ENCODE data around the gene SDK1.

SDK1 gene

GRCh38 chr7:3463696-3464095 lies 162.6 kb downstream of the SDK1 start:
- DNase-seq (ENCODE audit: low read depth): no peak
- TF ChIP-seq POLR2A (IDR thresholded peaks at IDR 0.05; ENCODE audit: extremely low read depth, insufficient read length) (no peak), MAX (IDR thresholded peaks at IDR 0.05; ENCODE audit: low read depth, low read length) (no peak), MYC (IDR thresholded peaks at IDR 0.05; ENCODE audit: low read depth, low read length) (no peak), CTCF (IDR thresholded peaks at IDR 0.05; ENCODE audit: low read depth, low read length) (no peak)
- no peak overlapping the region for H3K4me3 ChIP-seq (ENCODE audit: low read depth, low read length)

- no peak overlapping the region for H3K4me3 ChIP-seq (ENCODE audit: low read depth, low read length)
- no peak for TF ChIP-seq MAX (IDR thresholded peaks at IDR 0.05; ENCODE audit: low read depth, low read length)
- TF ChIP-seq CTCF (IDR thresholded peaks at IDR 0.05; ENCODE audit: low read depth, low read length): no peak
- no peak for TF ChIP-seq POLR2A (IDR thresholded peaks at IDR 0.05; ENCODE audit: extremely low read depth, insufficient read length)
- TF ChIP-seq MYC (IDR thresholded peaks at IDR 0.05; ENCODE audit: low read depth, low read length): no peak
- DNase-seq (ENCODE audit: low read depth): no peak
Measured at GRCh38 chr7:3464900-3465622, 164.0 kb downstream of the SDK1 start.

- H3K4me3 ChIP-seq (ENCODE audit: low read depth, low read length): no peak overlapping the region
- TF ChIP-seq POLR2A (IDR thresholded peaks at IDR 0.05; ENCODE audit: extremely low read depth, insufficient read length): no peak
- TF ChIP-seq MYC (IDR thresholded peaks at IDR 0.05; ENCODE audit: low read depth, low read length): no peak
- TF ChIP-seq MAX (IDR thresholded peaks at IDR 0.05; ENCODE audit: low read depth, low read length): no peak
- no peak for TF ChIP-seq CTCF (IDR thresholded peaks at IDR 0.05; ENCODE audit: low read depth, low read length)
- DNase-seq (ENCODE audit: low read depth): no peak
Measured at GRCh38 chr7:3466261-3466660, 165.2 kb downstream of the SDK1 start.

- no peak for TF ChIP-seq CTCF (IDR thresholded peaks at IDR 0.05; ENCODE audit: low read depth, low read length)
- no peak for TF ChIP-seq MAX (IDR thresholded peaks at IDR 0.05; ENCODE audit: low read depth, low read length)
- no peak for TF ChIP-seq POLR2A (IDR thresholded peaks at IDR 0.05; ENCODE audit: extremely low read depth, insufficient read length)
- TF ChIP-seq MYC (IDR thresholded peaks at IDR 0.05; ENCODE audit: low read depth, low read length): no peak
- no peak overlapping the region for H3K4me3 ChIP-seq (ENCODE audit: low read depth, low read length)
- no peak for DNase-seq (ENCODE audit: low read depth)
Measured at GRCh38 chr7:3469641-3470040, 168.6 kb downstream of the SDK1 start.

- no peak for DNase-seq (ENCODE audit: low read depth)
- no peak overlapping the region for H3K4me3 ChIP-seq (ENCODE audit: low read depth, low read length)
- no peak for TF ChIP-seq CTCF (IDR thresholded peaks at IDR 0.05; ENCODE audit: low read depth, low read length)
- TF ChIP-seq MAX (IDR thresholded peaks at IDR 0.05; ENCODE audit: low read depth, low read length): no peak
- no peak for TF ChIP-seq MYC (IDR thresholded peaks at IDR 0.05; ENCODE audit: low read depth, low read length)
- TF ChIP-seq POLR2A (IDR thresholded peaks at IDR 0.05; ENCODE audit: extremely low read depth, insufficient read length): no peak
Measured at GRCh38 chr7:3480197-3480596, 179.1 kb downstream of the SDK1 start.

Data from NB4 (cell line).